Chondrocyte (in vitro differentiated cells): ENCODE measurements around the gene RAB21. TPM values are rescaled to one million over a fixed set of nuclear protein-coding genes. Genes with fewer than 3 reads are reported as not detected.

Experiments
- DNase-seq: peaks from one replicate; pipeline ENCODE4 v3.0.0; 2021; ENCODE audit warnings: mixed read lengths, low spot score
- H3K27ac Mint-ChIP-seq: one replicate; pipeline ENCODE4 v1.8.0; 2021; ENCODE audit warnings: mild to moderate bottlenecking, moderate library complexity, mixed read lengths; ENCODE audit not compliant: unreplicated experiment
- H3K27me3 Mint-ChIP-seq: 2 replicates; pipeline ENCODE4 v1.8.0; 2021; ENCODE audit warnings: low read depth, mixed read lengths
- H3K36me3 Mint-ChIP-seq: 2 replicates; pipeline ENCODE4 v1.8.0; 2021; ENCODE audit warnings: low read depth, mixed read lengths
- H3K4me1 Mint-ChIP-seq: 2 replicates; pipeline ENCODE4 v1.8.0; 2021; ENCODE audit warnings: low read depth, mild to moderate bottlenecking, mixed read lengths
- H3K4me3 Mint-ChIP-seq: one replicate; pipeline ENCODE4 v1.8.0; 2021; ENCODE audit warnings: mild to moderate bottlenecking, moderate library complexity, mixed read lengths; ENCODE audit not compliant: unreplicated experiment
- H3K9me3 Mint-ChIP-seq: 2 replicates; pipeline ENCODE4 v1.8.0; 2021; ENCODE audit warnings: low read depth, mixed read lengths
- total RNA-seq: library from RNA; stranded (reverse); gene quantifications from 3 replicates; pipeline ENCODE4 v1.2.1, GENCODE V29; 2021
- TF ChIP-seq, protein P1 (sequence below): fragments of 200-600 bp; sonication (generic); IDR thresholded peaks from 2 replicates; pipeline ENCODE4 v1.5.0; 2021; ENCODE audit warnings: antibody characterized with exemption, mild to moderate bottlenecking, moderate library complexity

Gene RAB21
- total RNA-seq, 1 donor from 2014 or later = 77.1 TPM

GRCh38 chr12:71763677-71764379 is 9.2 kb downstream of the RAB21 start:
- Mint-ChIP-seq H3K4me3 (no peak overlapping the region), H3K4me1 (peaks cover 52% of the 10 kb centered on the region), H3K27ac (peak overlapping the region; percentile 57), H3K36me3 (peaks cover 13% of the 10 kb centered on the region), H3K27me3 (no peaks in the 10 kb centered on the region), H3K9me3 (peaks cover 13% of the 10 kb centered on the region)
- TF ChIP-seq, protein P1, sequence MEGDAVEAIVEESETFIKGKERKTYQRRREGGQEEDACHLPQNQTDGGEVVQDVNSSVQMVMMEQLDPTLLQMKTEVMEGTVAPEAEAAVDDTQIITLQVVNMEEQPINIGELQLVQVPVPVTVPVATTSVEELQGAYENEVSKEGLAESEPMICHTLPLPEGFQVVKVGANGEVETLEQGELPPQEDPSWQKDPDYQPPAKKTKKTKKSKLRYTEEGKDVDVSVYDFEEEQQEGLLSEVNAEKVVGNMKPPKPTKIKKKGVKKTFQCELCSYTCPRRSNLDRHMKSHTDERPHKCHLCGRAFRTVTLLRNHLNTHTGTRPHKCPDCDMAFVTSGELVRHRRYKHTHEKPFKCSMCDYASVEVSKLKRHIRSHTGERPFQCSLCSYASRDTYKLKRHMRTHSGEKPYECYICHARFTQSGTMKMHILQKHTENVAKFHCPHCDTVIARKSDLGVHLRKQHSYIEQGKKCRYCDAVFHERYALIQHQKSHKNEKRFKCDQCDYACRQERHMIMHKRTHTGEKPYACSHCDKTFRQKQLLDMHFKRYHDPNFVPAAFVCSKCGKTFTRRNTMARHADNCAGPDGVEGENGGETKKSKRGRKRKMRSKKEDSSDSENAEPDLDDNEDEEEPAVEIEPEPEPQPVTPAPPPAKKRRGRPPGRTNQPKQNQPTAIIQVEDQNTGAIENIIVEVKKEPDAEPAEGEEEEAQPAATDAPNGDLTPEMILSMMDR = no peak
- no peak for DNase-seq

DNA sequence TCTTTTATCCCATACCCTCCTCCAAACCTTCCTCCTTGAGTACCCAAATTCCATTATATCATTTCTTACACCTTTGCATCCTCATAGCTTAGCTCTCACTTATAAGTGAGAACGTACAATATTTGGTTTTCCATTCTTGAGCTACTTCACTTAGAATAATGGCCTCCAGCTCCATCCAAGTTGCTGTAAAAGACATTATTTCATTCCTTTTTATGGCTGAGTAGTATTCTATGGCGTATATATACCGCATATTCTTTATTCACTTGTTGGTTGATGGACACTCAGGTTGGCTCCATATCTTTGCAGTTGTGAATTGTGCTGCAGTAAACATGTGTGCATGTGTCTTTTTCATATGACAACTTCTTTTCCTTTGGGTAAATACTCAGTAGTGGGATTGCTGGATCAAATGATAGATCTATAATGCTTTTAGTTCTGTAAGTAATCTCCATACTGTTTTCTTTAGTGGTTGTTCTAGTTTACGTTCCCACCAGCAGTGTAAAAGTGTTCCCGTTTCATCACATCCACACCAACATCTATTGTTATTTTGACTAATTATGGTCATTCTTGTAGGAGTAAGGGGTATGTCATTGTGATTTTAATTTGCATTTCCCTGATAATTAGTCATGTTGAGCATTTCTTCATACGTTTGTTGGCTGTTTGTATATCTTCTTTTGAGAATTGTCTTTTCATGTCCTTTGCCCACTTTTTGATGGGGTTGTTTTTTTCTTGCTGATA is 10.1 kb downstream of the RAB21 start:
- Mint-ChIP-seq H3K36me3 (peaks cover 7% of the 10 kb centered on the region), H3K4me3 (no peak overlapping the region), H3K9me3 (peaks cover 10% of the 10 kb centered on the region), H3K27me3 (no peaks in the 10 kb centered on the region), H3K27ac (peak overlapping the region; percentile 2), H3K4me1 (peaks cover 49% of the 10 kb centered on the region)
- TF ChIP-seq, protein P1 = no peak
- no peak for DNase-seq

DNA sequence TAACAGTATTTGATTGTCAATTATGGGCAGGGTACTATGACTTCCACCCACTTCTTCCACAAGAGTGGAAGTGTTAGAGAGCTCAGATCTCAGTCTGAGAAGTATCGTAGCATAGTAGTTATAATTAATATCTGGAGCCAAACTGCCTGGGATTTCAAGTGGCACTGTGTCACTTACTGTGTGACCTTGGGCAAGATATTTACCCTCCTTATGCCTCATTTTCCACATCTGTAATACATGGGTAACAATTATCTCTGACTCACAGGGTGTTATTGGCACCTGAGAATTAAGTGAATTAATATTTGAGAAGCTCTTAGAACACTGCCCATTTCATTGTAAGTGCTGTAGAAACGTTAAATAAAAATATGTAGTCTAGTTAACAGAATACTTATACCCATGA is 11.5 kb downstream of the RAB21 start:
- TF ChIP-seq, protein P1 = no peak

GRCh38 chr12:71767183-71767582 is 12.5 kb downstream of the RAB21 start:
- no peak for DNase-seq
- Mint-ChIP-seq H3K9me3 (no peaks in the 10 kb centered on the region), H3K4me3 (no peak overlapping the region), H3K27ac (no peak overlapping the region), H3K27me3 (no peaks in the 10 kb centered on the region), H3K36me3 (peaks cover 9% of the 10 kb centered on the region), H3K4me1 (peaks cover 61% of the 10 kb centered on the region)
- TF ChIP-seq, protein P1 = no peak

More for the DNA sequence above, 11.5 kb downstream of the RAB21 start:
- Mint-ChIP-seq H3K4me3 (no peak overlapping the region), H3K27ac (no peak overlapping the region), H3K9me3 (no peaks in the 10 kb centered on the region), H3K27me3 (no peaks in the 10 kb centered on the region), H3K36me3 (peaks cover 4% of the 10 kb centered on the region), H3K4me1 (peaks cover 58% of the 10 kb centered on the region)
- no peak for DNase-seq

DNA sequence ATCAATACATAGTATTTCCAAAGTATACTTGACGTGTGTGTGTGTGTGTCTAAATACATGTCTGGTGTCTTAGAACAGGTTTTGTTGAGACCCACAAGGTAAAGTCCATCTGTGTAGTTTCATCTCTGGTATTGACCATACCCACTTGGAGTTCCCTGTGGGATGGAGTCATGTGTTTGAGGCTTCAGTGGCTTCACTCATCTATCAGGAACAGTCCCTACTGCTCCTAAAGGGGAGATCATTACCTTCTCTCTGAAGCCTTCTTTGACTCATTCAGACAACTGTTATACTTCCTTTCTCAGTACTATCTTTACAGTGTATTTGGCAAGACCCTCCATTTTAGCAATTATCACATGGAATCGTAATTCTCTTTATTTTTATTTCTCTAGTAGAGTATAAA is 14.2 kb downstream of the RAB21 start:
- Mint-ChIP-seq H3K27me3 (no peaks in the 10 kb centered on the region), H3K27ac (no peak overlapping the region), H3K4me1 (peaks cover 51% of the 10 kb centered on the region), H3K36me3 (peaks cover 11% of the 10 kb centered on the region), H3K4me3 (no peak overlapping the region), H3K9me3 (no peaks in the 10 kb centered on the region)
- DNase-seq = no peak
- TF ChIP-seq, protein P1 = no peak
